ENCODE data around the gene IPO5.

- no peak for TF ChIP-seq CTCF (IDR thresholded peaks at IDR 0.05)
- no peak for TF ChIP-seq POLR2A (IDR thresholded peaks at IDR 0.05)
Observed at GRCh38 chr13:97948041-97948440, 5.4 kb upstream of the IPO5 start.
